Natural killer cell (primary cell): ENCODE measurements around the gene EHD3. TPM values are rescaled to one million over a fixed set of nuclear protein-coding genes. Genes with fewer than 3 reads are reported as not detected.
"Not testable (repeated sequence)": the region's sequence is repeated elsewhere in the genome, so short reads cannot be mapped to it uniquely, and the experiment has no call there.

Source experiments
- ATAC-seq, 3 donors: fragments of 150-1000 bp in 2 of 3; fragments of 200-7000 bp in 1 of 3; cut with Tn5 transposase; 1 replicate in 1 of 3; 2 replicates in 2 of 3; pipeline ENCODE4 v1.10.0; 2021; ENCODE audit warnings: mild to moderate bottlenecking in 2 of 3, moderate library complexity in 2 of 3
- DNase-seq, 2 donors: peaks; one replicate each; pipeline versions ENCODE4 v3.0.0 to v3.0.0-alpha.2; 2013 to 2021; ENCODE audit warnings: mixed read lengths in 1 of 2
- H3K27ac ChIP-seq: one replicate; pipeline ENCODE4 v1.5.1; 2013; ENCODE audit warnings: mild to moderate bottlenecking, low read length
- H3K27me3 ChIP-seq: one replicate; pipeline ENCODE4 v1.6.1; 2013; ENCODE audit warnings: low read length; ENCODE audit not compliant: control insufficient read depth, insufficient read depth
- H3K36me3 ChIP-seq: one replicate; pipeline ENCODE4 v1.6.1; 2013; ENCODE audit warnings: low read length; ENCODE audit not compliant: control insufficient read depth, insufficient read depth
- H3K4me1 ChIP-seq: one replicate; pipeline ENCODE4 v1.6.1; 2013; ENCODE audit warnings: low read length; ENCODE audit not compliant: control insufficient read depth, insufficient read depth
- H3K4me3 ChIP-seq: one replicate; pipeline ENCODE4 v1.5.1; 2013; ENCODE audit warnings: low read length
- H3K9me3 ChIP-seq: one replicate; pipeline ENCODE4 v1.6.1; 2013; ENCODE audit warnings: low read length; ENCODE audit not compliant: control insufficient read depth, insufficient read depth
- H3K27ac Mint-ChIP-seq, 2 donors: one replicate each; pipeline ENCODE4 v1.8.0; 2022; ENCODE audit warnings: mild to moderate bottlenecking in 2 of 2, mixed read lengths in 2 of 2, moderate library complexity in 1 of 2
- H3K27me3 Mint-ChIP-seq, 2 donors: one replicate each; pipeline ENCODE4 v1.8.0; 2022; ENCODE audit warnings: low read depth in 2 of 2, mixed read lengths in 2 of 2
- H3K36me3 Mint-ChIP-seq: one replicate; pipeline ENCODE4 v1.8.0; 2022; ENCODE audit warnings: mixed read lengths
- H3K4me1 Mint-ChIP-seq, 2 donors: one replicate each; pipeline ENCODE4 v1.8.0; 2022; ENCODE audit warnings: mixed read lengths in 2 of 2
- H3K4me3 Mint-ChIP-seq: one replicate; pipeline ENCODE4 v1.8.0; 2022; ENCODE audit warnings: mild to moderate bottlenecking, moderate library complexity, mixed read lengths
- H3K9me3 Mint-ChIP-seq, 2 donors: one replicate each; pipeline ENCODE4 v1.8.0; 2022; ENCODE audit warnings: mixed read lengths in 2 of 2
- CTCF ChIP-seq: fragments of 200-600 bp; IDR thresholded peaks from one replicate; pipeline ENCODE4 v1.8.0; 2022; ENCODE audit warnings: antibody characterized with exemption
- WGBS: methylation state at CpG from one replicate; pipeline ENCODE4 v1.1.7; 2013; ENCODE audit warnings: missing lambda C conversion rate; ENCODE audit not compliant: insufficient coverage; 5-methylcytosine and 5-hydroxymethylcytosine counted together
- intact Hi-C: fragments of 100-400 bp; cut with micrococcal nuclease; formaldehyde crosslinking; loops from one replicate; pipeline ENCODE4 v1.14.2; 2022
- total RNA-seq, 4 donors: library from RNA; stranded (reverse); fragments of 120-200 nt in 1 of 4; gene quantifications; one replicate each; pipeline versions ENCODE4 v1.2.3 to v1.2.4, GENCODE V29; 2013 to 2022

The EHD3 gene
- total RNA-seq, 3 donors from 2014 or later (not counting 1 experiment from before 2014, with no cell fraction given): 5.6 to 7.8 (median 7.2) TPM

GRCh38 chr2:31277621-31278020 is 43.7 kb downstream of the EHD3 start:
- H3K9me3 Mint-ChIP-seq: no peaks in the 10 kb centered on the region
- no peak for DNase-seq
- 90% methylated on average over 3 of the region's 4 CpGs for WGBS
- H3K4me3 ChIP-seq: no peak overlapping the region
- no peak for TF ChIP-seq CTCF
- no peaks in the 10 kb centered on the region for H3K4me1 Mint-ChIP-seq
- no peaks in the 10 kb centered on the region for H3K36me3 Mint-ChIP-seq
- ATAC-seq: no peak
- no peak overlapping the region for H3K4me3 Mint-ChIP-seq
- no peaks in the 10 kb centered on the region for H3K36me3 ChIP-seq
- no peak overlapping the region for H3K27ac ChIP-seq
- intact Hi-C loops: no loop called here
- H3K27me3 Mint-ChIP-seq: peaks cover 14 to 16% of the 10 kb centered on the region in 2 donors
- no peaks in the 10 kb centered on the region for H3K27me3 ChIP-seq
- no peaks in the 10 kb centered on the region for H3K9me3 ChIP-seq
- H3K27ac Mint-ChIP-seq: no peak overlapping the region
- H3K4me1 ChIP-seq: no peaks in the 10 kb centered on the region

- no peaks in the 10 kb centered on the region for H3K36me3 ChIP-seq
- 97% methylated on average over 2 of the region's 2 CpGs for WGBS
Measured at GRCh38 chr2:31282634-31283033, 48.7 kb downstream of the EHD3 start.

GRCh38 chr2:31283193-31283919 is 49.4 kb downstream of the EHD3 start:
- H3K27ac Mint-ChIP-seq, H3K4me3 Mint-ChIP-seq, H3K36me3 Mint-ChIP-seq, H3K36me3 ChIP-seq, H3K4me3 ChIP-seq, H3K9me3 Mint-ChIP-seq, H3K27me3 ChIP-seq, H3K27ac ChIP-seq, H3K9me3 ChIP-seq, ATAC-seq, H3K4me1 ChIP-seq, H3K27me3 Mint-ChIP-seq, intact Hi-C loops, DNase-seq, H3K4me1 Mint-ChIP-seq: not testable (repeated sequence)
- WGBS: 65% methylated on average over 3 of the region's 7 CpGs

More at GRCh38 chr2:31282634-31283033, 48.7 kb downstream of the EHD3 start:
- Histone ChIP-seq H3K4me3 (no peak overlapping the region), H3K9me3 (no peaks in the 10 kb centered on the region), H3K4me1 (no peaks in the 10 kb centered on the region), H3K27me3 (no peaks in the 10 kb centered on the region), H3K27ac (no peak overlapping the region)
- Mint-ChIP-seq H3K27me3 (peaks cover 0 to 3% of the 10 kb centered on the region in 2 donors), H3K4me3 (no peak overlapping the region), H3K27ac (no peak overlapping the region), H3K4me1 (no peaks in the 10 kb centered on the region), H3K36me3 (no peaks in the 10 kb centered on the region), H3K9me3 (no peaks in the 10 kb centered on the region)
- intact Hi-C loops: no loop called here
- DNase-seq: no peak
- TF ChIP-seq CTCF: no peak
- ATAC-seq: no peak

GRCh38 chr2:31284107-31284506 is 50.2 kb downstream of the EHD3 start:
- H3K4me1 Mint-ChIP-seq: no peaks in the 10 kb centered on the region
- 82% methylated on average over 2 of the region's 2 CpGs for WGBS
- H3K27ac Mint-ChIP-seq: no peak overlapping the region
- Histone ChIP-seq H3K4me1 (no peaks in the 10 kb centered on the region), H3K9me3 (no peaks in the 10 kb centered on the region), H3K36me3 (no peaks in the 10 kb centered on the region), H3K27me3 (no peaks in the 10 kb centered on the region), H3K4me3 (no peak overlapping the region), H3K27ac (no peak overlapping the region)
- no peaks in the 10 kb centered on the region for H3K9me3 Mint-ChIP-seq
- no peak for DNase-seq
- H3K36me3 Mint-ChIP-seq: no peaks in the 10 kb centered on the region
- no peak for TF ChIP-seq CTCF
- intact Hi-C loops: no loop called here
- peaks cover 0 to 3% of the 10 kb centered on the region in 2 donors for H3K27me3 Mint-ChIP-seq
- ATAC-seq: no peak
- H3K4me3 Mint-ChIP-seq: no peak overlapping the region
